Spleen (tissue), 13 donors: ENCODE data around the gene GLIPR1. TPM values are rescaled to one million over a fixed set of nuclear protein-coding genes. Genes with fewer than 3 reads are reported as not detected.

ENCODE experiments used
- DNase-seq: peaks from one replicate; pipeline ENCODE4 v3.0.0-alpha.2; 2020
- H3K27ac ChIP-seq, 8 donors: fragments of 200-600 bp; sonication (generic) in 7 of 8; 1 replicate in 4 of 8; 2 replicates in 4 of 8; pipeline versions ENCODE4 v1.5.0 to v1.8.0; 2016 to 2021; ENCODE audit warnings: inconsistent platforms in 4 of 8, mild to moderate bottlenecking in 4 of 8, moderate library complexity in 1 of 8
- H3K27me3 ChIP-seq, 7 donors: fragments of 200-600 bp; sonication (generic) in 6 of 7; replicated peaks in 1 of 7; 1 replicate in 4 of 7; 2 replicates in 3 of 7; pipeline versions ENCODE4 v1.5.0 to v1.8.0; 2016 to 2021; ENCODE audit warnings: inconsistent platforms in 3 of 7, mild to moderate bottlenecking in 1 of 7
- H3K36me3 ChIP-seq, 6 donors: fragments of 200-600 bp; sonication (generic) in 5 of 6; 1 replicate in 4 of 6; 2 replicates in 2 of 6; pipeline versions ENCODE4 v1.5.0 to v1.8.0; 2016 to 2021; ENCODE audit warnings: inconsistent platforms in 2 of 6
- H3K4me1 ChIP-seq, 6 donors: fragments of 200-600 bp; sonication (generic) in 5 of 6; 1 replicate in 3 of 6; 2 replicates in 3 of 6; pipeline versions ENCODE4 v1.5.0 to v1.8.0; 2016 to 2021; ENCODE audit warnings: inconsistent platforms in 3 of 6
- H3K4me3 ChIP-seq, 8 donors: fragments of 200-600 bp; sonication (generic) in 7 of 8; 1 replicate in 4 of 8; 2 replicates in 4 of 8; pipeline versions ENCODE4 v1.5.0 to v1.8.0; 2016 to 2021; ENCODE audit warnings: inconsistent platforms in 4 of 8, mild to moderate bottlenecking in 4 of 8, moderate library complexity in 2 of 8
- H3K9me3 ChIP-seq, 8 donors: fragments of 200-600 bp; sonication (generic) in 7 of 8; 1 replicate in 4 of 8; 2 replicates in 4 of 8; pipeline versions ENCODE4 v1.5.0 to v1.8.0; 2016 to 2021; ENCODE audit warnings: inconsistent platforms in 4 of 8
- CTCF ChIP-seq, 11 experiments: fragments of 200-600 bp in 7 of 11; fragments of 450-650 bp in 4 of 11; sonication (generic) in 4 of 11; IDR thresholded peaks in 8 of 11; conservative IDR thresholded peaks in 3 of 11; 1 replicate in 7 of 11; 2 replicates in 4 of 11; pipeline versions ENCODE4 v1.4.0 to v1.8.0; 2016 to 2021; ENCODE audit warnings: antibody characterized with exemption in 11 of 11, inconsistent platforms in 4 of 11, mild to moderate bottlenecking in 1 of 11
- POLR2A ChIP-seq, 3 donors: fragments of 450-650 bp; IDR thresholded peaks; one replicate each; pipeline ENCODE4 v1.5.1; 2017; ENCODE audit warnings: antibody characterized with exemption in 3 of 3, mild to moderate bottlenecking in 1 of 3
- POLR2AphosphoS5 ChIP-seq, 3 donors: sonication (generic); formaldehyde crosslinking; IDR thresholded peaks; one replicate each; pipeline ENCODE4 v1.5.1; 2017; ENCODE audit warnings: antibody characterized with exemption in 3 of 3
- WGBS, 5 donors: extraction: QIAGEN DNeasy Blood & Tissue Kit in 3 of 5; methylation state at CpG; one replicate each; pipeline versions ENCODE4 v1.1.5 to v1.1.7; 2013 to 2018; 5-methylcytosine and 5-hydroxymethylcytosine counted together
- intact Hi-C: fragments of 100-400 bp; cut with DNase I; formaldehyde crosslinking; loops from one replicate; pipeline ENCODE4 v1.15.0; 2023; ENCODE audit warnings: low total_unique reads
- long read RNA-seq, 2 donors: transcript quantifications; one replicate each; lab custom pipeline, GENCODE V29; 2026
- polyA plus RNA-seq, 3 donors: library from polyadenylated mRNA; stranded (reverse); fragments of 200-250 nt; gene quantifications; one replicate each; pipeline ENCODE4 v1.2.1, GENCODE V29; 2013
- total RNA-seq, 7 donors: library from RNA; depleted of rRNA in 3 of 7; stranded (reverse); fragments of >200 nt in 3 of 7; fragmentation: NEBNext Ultra II Directional in 4 of 7; extraction: Animal tissue kit (Norgen Biotek cat#: 25700) in 4 of 7; gene quantifications; one replicate each; pipeline versions ENCODE4 v1.1.0 to v1.2.1, GENCODE V29; 2016 to 2021
- donor health status: healthy with polysubstance abuse.
- donor health status: DM: no; HTN: no; CAD: no; lungs with moderate emphysema.
- donor health status: DM: no; HTN: no; CAD: no.
- donor health status: Bipolar disorder and iron deficiency.
- donor health status: healthy.
- donor health status: DM: no; HTN: no; CAD: no.
- donor health status: DM: yes; HTN: yes; CAD: no.

The GLIPR1 gene
- total RNA-seq, result 10 to 100 TPM; 40.9 to 72.6 (median 66.4) TPM
- polyA plus RNA-seq, result 10 to 100 TPM; 11.7 to 18.6 (median 12.4) TPM
- long read RNA-seq, donor 1, full-length matches to known transcripts, result 10 of 24 reads
- long read RNA-seq, donor 1, partial matches to known transcripts, result 0 of 24 reads
- long read RNA-seq, donor 1, other reads (novel, unspliced or antisense), result 14 of 24 reads
- long read RNA-seq, donor 2, full-length matches to known transcripts, result 13 of 56 reads
- long read RNA-seq, donor 2, partial matches to known transcripts, result 29 of 56 reads
- long read RNA-seq, donor 2, other reads (novel, unspliced or antisense), result 14 of 56 reads

- intact Hi-C loops, result no loop called here
- Histone ChIP-seq H3K27ac (peak within 1 kb of the TSS; percentile 80 to 95 (median 92)), H3K9me3 (no peaks in the 10 kb centered on the region), H3K27me3 (no peaks in the 10 kb centered on the region), H3K4me1 (peaks cover 5 to 82% (median 70%) of the 10 kb centered on the region in 6 donors), H3K36me3 (peaks cover 0 to 18% (median 0%) of the 10 kb centered on the region in 6 donors), H3K4me3 (peak within 1 kb of the TSS; percentile 33 to 77 (median 46))
- 12 to 28% (median 16%) methylated on average over 8 of the region's 8 CpGs for WGBS, 5 donors
- TF ChIP-seq CTCF (IDR thresholded peaks at IDR 0.05 in 8 of 11, conservative IDR thresholded peaks at IDR 0.05 in 3 of 11) (no peak), POLR2A (IDR thresholded peaks at IDR 0.05) (peak in 1 of 3 donors; percentile 67), POLR2AphosphoS5 (IDR thresholded peaks at IDR 0.05) (peak; percentile 55 to 97 (median 88))
- DNase-seq, result peak; percentile 90
These were observed at the start of gene GLIPR1 for GRCh38 chr12:75480469-75480949. Gene GLIPR1, plus strand, starts transcription at chr12:75480755. Its CDS starts 126 bp downstream, at chr12:75480881.

GRCh38 chr12:75432924-75433323 lies 47.6 kb upstream of the GLIPR1 start:
- intact Hi-C loops, result no loop called here
- no peak overlapping the region for H3K4me3 ChIP-seq
- H3K9me3 ChIP-seq, result peaks cover 5 to 52% (median 35%) of the 10 kb centered on the region in 8 donors
- H3K27me3 ChIP-seq, result no peaks in the 10 kb centered on the region
- no peaks in the 10 kb centered on the region for H3K4me1 ChIP-seq
- DNase-seq, result no peak
- H3K36me3 ChIP-seq, result peaks cover 0 to 4% (median 0%) of the 10 kb centered on the region in 6 donors
- no peak overlapping the region for H3K27ac ChIP-seq
- 64 to 80% (median 76%) methylated on average over 1 of the region's 1 CpG for WGBS, 5 donors
- no peak for TF ChIP-seq POLR2A (IDR thresholded peaks at IDR 0.05)
- TF ChIP-seq POLR2AphosphoS5 (IDR thresholded peaks at IDR 0.05), result no peak
- no peak for TF ChIP-seq CTCF (IDR thresholded peaks at IDR 0.05 in 8 of 11, conservative IDR thresholded peaks at IDR 0.05 in 3 of 11)

GRCh38 chr12:75437564-75437963 lies 43.0 kb upstream of the GLIPR1 start:
- Histone ChIP-seq H3K4me1 (no peaks in the 10 kb centered on the region), H3K27ac (no peak overlapping the region), H3K27me3 (no peaks in the 10 kb centered on the region), H3K36me3 (no peaks in the 10 kb centered on the region), H3K9me3 (peaks cover 2 to 37% (median 18%) of the 10 kb centered on the region in 8 donors), H3K4me3 (no peak overlapping the region)
- TF ChIP-seq POLR2A (IDR thresholded peaks at IDR 0.05) (no peak), POLR2AphosphoS5 (IDR thresholded peaks at IDR 0.05) (no peak), CTCF (IDR thresholded peaks at IDR 0.05 in 8 of 11, conservative IDR thresholded peaks at IDR 0.05 in 3 of 11) (peak in 9 of 11 experiments; percentile 7 to 51 (median 34))
- no peak for DNase-seq
- intact Hi-C loops, result no loop called here
- 50 to 84% (median 69%) methylated on average over 2 of the region's 2 CpGs for WGBS, 5 donors

GRCh38 chr12:75438059-75438754 lies 42.3 kb upstream of the GLIPR1 start:
- H3K4me1 ChIP-seq, result no peaks in the 10 kb centered on the region
- no peak for DNase-seq
- H3K27me3 ChIP-seq, result no peaks in the 10 kb centered on the region
- H3K4me3 ChIP-seq, result no peak overlapping the region
- WGBS, 5 donors, result 54 to 82% (median 72%) methylated on average over 2 to 4 of the region's 4 CpGs
- peaks cover 2 to 37% (median 18%) of the 10 kb centered on the region in 8 donors for H3K9me3 ChIP-seq
- no peak for TF ChIP-seq CTCF (IDR thresholded peaks at IDR 0.05 in 8 of 11, conservative IDR thresholded peaks at IDR 0.05 in 3 of 11)
- intact Hi-C loops, result no loop called here
- H3K27ac ChIP-seq, result no peak overlapping the region
- H3K36me3 ChIP-seq, result no peaks in the 10 kb centered on the region
